TTC549 (cell line): Measurements from ENCODE around the gene DOP1B.
"Not testable (repeated sequence)": the region's sequence is repeated elsewhere in the genome, so short reads cannot be mapped to it uniquely, and the experiment has no call there.

ENCODE experiments used
- FAIRE-seq: peaks from 2 replicates; lab custom pipeline; 2012; peaks lifted over from hg19 to GRCh38; lab: Jason Lieb, UNC

Gene DOP1B, protein sequence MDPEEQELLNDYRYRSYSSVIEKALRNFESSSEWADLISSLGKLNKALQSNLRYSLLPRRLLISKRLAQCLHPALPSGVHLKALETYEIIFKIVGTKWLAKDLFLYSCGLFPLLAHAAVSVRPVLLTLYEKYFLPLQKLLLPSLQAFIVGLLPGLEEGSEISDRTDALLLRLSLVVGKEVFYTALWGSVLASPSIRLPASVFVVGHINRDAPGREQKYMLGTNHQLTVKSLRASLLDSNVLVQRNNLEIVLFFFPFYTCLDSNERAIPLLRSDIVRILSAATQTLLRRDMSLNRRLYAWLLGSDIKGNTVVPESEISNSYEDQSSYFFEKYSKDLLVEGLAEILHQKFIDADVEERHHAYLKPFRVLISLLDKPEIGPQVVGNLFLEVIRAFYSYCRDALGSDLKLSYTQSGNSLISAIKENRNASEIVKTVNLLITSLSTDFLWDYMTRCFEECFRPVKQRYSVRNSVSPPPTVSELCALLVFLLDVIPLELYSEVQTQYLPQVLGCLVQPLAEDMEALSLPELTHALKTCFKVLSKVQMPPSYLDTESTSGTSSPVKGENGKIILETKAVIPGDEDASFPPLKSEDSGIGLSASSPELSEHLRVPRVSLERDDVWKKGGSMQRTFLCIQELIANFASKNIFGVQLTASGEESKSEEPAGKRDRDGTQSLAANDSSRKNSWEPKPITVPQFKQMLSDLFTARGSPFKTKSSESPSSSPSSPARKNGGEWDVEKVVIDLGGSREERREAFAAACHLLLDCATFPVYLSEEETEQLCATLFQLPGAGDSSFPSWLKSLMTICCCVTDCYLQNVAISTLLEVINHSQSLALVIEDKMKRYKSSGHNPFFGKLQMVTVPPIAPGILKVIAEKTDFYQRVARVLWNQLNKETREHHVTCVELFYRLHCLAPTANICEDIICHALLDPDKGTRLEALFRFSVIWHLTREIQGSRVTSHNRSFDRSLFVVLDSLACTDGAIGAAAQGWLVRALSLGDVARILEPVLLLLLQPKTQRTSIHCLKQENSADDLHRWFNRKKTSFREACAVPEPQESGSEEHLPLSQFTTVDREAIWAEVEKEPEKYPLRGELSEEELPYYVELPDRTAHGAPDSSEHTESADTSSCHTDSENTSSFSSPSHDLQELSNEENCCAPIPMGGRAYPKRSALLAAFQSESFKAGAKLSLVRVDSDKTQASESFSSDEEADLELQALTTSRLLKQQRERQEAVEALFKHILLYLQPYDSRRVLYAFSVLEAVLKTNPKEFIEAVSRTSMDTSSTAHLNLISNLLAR (N-terminal part only)

DNA sequence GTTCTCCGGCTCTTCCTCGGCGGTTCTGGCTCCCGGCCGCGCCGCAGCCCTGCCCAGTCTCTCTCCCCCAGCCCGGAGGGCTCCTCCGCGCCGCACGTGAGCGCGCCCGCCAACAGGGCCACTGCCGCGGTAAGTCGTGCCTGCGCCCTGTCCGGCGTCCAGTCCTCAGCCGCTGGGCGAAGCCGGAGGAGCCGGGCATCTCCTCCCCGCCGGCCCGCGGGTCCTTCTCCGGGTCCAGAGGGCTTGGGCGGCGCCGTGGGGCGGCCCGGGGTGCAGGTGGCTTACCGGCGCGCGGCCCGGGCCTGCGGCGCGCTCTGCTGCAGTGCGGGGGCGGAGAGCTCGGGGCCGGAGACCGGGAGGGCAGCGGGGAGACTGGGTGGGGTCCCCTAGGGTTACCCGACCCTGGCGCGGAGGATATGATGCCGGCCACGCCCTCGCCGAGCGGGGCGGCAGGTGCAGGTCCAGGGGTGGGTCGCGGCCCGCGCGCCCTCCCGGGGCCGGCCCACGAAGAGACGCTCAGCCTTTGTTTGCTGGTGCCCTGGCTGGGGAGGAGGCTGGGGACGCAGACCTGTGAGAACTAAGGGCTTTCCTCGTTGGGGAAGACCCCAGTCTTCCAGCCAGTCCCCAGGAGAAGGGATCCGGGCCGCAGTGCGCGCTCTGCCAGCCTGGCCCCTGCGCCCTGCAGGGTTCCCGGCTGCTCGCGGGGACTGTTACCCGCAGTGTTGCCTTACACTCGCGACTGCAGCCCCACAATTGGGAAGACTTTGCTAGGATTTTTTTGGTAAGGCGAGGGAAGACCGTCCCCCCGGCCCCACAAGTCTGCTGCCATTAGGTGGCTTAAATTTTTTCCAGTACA is at the start of gene DOP1B:
TSS of gene DOP1B (plus strand) at position 10 of the 856 bp plus-strand sequence. CDS start 7,910 bp downstream, outside the sequence.
- FAIRE-seq: no peak

DNA sequence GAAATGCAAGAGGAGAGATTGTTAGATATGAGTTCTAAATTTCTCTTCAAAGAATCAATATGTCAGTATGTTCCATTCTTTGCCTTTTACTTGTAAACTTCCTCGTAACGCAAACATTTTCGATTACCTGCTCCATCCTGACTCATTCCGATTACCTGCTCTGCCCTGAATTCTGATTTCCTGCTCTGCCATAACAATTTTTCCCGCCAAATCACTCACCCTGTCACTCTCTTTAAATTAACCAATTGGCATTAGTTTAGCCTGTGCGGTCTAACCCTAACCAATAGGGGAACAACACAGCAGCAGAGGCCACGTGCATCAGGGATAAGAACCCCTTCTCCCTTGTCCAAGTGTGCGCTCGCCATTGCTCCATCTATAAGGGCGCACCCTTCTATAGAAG is 46.8 kb upstream of the DOP1B start:
- FAIRE-seq: no peak

DNA sequence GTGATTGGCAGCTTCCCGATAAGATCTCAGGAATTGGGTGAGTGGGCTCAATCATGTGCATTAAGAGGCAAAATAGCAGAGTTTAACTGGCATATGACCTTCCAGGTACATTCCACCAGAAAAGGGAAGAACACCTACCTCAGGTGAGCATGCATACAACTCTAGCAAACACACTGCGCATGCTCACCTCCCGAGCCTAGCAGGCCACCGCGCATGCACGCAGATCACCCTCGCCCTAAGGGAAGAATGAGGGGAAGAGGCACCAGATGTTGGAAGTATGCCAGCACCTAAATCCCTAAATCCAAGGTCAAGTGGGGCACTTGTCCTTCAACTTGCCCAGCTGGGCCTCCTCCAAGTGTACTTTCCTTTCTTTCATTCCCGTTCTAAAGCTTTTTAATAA is 45.4 kb upstream of the DOP1B start:
- FAIRE-seq: no peak

DNA sequence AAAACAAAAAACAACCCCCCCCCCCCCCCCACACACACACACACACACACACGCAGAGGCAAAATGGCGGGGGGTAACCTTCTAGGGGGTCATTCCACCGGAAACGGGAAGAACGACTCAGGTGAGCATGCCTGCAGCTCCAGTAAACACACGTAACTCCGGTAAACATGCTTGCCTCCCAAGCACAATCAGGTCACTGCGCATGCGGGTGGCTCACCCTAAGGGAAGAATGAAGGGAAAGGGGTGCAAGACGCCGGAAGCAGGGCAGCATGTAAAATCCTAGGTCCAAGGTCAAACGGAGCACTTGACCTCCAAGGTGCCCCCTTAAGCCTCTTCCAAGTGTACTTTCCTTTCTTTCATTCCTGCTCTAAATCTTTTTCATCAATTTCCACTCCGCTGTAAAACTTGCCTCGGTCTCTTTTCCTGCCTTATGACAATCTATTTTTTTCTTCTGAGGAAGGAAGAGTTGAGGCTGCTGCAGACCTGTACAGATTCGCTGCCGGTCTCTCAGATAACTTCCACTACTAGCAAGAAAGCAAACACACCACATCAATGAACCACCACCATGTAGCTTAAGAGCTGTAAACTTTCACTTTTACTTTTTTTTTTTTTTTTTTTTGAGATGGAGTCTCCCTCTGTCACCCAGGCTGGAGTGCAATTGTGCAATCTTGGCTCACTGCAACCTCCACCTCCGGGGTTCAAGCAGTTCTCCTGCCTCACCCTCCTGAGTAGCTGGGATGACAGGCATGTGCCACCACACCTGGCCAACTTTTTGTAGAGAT is 42.8 kb upstream of the DOP1B start:
- no peak for FAIRE-seq

DNA sequence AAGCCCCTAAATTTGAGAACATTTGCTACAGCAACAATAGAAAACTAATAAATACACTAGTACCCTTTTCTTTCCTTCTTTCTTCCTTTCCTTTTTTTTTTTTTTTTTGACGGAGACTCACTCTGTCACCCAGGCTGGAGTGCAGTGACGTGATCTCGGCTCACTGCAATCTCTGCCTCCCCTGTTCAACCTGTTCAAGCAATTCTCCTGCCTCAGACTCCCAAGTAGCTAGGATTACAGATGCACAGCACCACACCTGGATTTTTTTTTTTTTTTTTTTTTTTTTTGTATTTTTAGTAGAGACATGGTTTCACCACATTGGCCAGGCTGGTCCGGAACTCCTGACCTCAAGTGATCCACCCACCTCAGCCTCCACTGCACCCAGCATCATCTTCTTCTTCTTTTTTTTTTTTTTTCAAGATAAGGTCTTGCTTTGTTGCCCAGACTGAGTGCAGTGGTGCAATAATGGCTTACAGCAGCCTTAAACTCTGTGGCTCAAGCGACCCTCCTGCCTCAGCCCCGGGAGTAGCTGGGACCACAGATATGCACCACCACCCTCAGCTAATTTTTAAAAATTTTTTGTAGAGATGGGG is 41.4 kb upstream of the DOP1B start:
- FAIRE-seq: no peak

DNA sequence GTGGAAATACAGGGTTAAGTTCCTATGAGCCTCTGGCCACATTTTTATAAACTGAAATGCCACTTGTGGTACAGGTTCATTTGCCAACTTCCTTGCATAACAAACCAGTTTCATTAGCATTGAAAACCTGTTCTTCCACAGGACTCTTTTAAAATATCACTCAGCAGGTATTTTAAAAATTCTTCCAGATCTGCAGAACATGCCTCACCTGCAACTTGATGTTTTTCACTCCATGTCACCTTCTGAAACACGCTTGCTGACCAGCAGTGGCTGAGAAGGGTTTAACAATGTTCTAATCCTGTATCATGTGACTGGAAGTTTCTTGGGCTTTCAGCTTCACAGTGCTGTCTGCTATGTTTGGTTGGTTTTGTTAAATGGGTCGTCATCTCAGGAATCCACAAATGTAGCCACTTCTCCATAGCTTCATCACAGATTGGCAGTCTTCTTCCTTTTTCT is 39.3 kb upstream of the DOP1B start:
- FAIRE-seq: no peak

DNA sequence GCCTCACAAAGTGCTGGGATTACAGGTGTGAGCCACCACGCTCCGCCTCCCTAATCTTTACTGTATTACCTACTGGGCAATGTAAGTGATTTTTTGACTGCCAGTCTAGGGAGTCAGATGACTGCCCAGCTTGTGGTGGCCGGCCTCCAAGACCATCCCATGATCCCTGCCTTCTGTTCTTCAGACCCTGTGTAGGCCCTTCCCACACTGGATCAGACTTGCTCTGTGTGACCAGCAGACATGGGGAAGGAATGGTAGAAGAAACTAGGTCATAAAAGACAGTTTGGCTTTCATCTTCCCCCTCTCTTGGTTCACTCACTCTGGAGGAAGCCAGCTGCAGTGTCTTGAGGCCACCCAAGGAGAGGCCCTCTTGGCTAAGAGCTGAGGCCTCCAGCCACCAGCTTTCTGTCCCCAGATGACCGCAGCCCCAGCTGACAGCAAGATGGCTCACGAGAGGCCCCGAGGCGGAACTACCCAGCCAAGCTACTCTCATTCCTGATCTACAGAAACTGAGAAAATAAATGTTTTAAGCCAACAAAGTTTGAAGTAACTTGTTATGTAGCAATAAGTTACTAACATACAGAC is 36.2 kb upstream of the DOP1B start:
- no peak for FAIRE-seq

DNA sequence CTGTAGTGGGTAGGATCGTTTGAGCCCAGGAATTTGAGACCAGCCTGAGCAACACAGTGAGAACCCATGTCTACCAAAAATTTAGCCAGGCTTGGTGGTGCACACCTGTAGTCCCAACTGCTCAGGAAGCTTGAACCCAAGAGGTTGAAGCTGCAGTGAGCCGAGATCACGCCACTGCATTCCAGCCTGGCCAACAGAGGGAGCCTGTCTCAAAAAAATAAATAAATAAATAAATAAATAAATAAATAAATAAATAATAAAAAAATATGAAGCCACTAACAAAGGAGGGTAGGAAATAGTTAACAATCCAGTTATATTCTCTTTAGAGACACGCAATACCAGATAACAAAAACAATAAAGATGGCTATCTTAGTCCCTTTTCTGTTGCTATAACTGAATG is 33.6 kb upstream of the DOP1B start:
- no peak for FAIRE-seq

DNA sequence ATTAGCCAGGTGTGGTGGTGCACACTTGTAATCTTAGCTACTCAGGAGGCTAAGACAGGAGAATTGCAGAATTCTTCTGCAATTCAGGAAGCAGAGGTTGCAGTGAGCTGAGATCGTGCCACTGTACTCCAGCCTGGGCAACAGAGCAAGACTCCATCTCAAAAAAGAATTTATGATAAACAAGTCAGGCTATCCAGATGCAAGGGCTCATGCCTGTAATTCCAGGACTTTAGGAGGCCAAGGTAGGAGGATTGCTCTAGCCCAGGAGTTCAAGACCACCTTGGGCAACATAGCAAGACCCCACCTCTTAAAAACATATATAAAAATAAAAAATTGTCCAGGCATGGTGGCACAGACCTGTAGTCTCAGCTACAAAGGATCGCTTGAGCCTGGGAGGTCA is 32.2 kb upstream of the DOP1B start:
- FAIRE-seq: no peak

DNA sequence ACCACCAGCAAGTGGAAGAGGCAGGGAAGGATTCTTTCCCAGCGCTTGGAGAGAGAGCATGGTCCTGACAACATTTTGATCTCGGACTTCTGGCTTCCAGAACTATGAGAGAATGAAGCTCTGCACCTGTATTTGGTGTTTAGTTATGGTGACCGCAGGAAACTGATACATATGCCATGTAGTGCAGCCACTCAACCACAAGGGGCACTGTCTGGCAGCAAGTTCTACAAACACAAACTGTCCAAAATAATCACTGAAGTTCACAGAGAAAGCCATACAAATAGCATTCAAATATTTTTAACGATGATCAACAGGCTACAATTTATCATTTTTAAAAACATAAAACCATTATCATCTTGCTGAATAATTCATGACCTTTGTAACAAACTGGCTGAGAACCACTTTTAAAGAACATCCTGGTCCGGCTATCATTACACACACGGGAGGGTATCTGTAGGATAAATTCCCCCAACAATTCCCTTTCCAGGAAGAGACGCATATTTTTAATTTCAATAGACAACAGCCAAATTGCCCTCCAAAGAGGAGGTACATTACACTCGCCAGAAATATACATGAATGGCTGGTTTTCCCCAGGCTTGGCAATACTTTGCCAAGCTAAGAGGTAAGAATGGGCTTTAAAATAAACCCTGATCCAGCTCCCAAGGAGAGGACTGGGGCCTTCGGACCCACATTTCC is 31.0 kb upstream of the DOP1B start:
- peak; percentile 28 for FAIRE-seq

DNA sequence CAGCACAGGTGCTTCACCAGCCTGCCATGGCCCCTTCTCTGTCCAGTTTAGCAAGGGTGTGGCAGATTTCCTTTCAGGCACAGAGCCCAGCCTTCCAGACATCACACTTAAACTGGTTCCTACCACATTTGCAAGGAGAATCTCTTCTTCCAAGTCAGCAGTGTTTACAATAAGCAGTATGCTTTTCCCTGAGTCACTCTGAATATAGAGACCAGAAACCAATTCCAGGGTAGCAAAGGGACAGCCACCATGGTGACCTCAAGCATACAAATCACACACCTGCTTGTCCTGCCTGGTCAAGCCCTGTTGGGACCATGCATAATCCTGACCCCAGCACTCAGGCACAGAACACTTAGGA is 30.4 kb upstream of the DOP1B start:
- no peak for FAIRE-seq

DNA sequence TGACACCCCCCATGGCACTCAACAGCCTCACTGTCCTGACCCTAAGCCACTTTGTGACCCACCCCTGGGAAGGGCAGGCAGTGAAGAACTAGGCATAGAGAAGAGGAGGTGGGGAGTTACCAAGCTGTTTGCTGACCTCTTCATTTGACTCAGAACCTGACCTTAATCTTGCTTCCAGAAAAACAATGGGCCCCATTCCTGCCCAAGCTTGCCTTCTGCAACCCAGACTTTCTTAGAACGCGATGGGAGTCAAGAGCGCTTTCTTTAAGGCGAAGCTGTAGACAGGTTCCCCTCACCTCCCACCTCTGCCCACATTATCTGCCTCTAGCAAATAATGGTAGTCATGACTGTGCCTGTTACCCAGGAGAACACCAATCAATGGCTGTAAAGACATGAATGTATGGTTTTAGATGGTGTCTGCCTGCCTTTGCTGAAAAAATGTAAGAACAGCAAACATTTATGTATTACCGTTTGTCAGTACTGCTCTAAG is 30.0 kb upstream of the DOP1B start:
- FAIRE-seq: no peak

DNA sequence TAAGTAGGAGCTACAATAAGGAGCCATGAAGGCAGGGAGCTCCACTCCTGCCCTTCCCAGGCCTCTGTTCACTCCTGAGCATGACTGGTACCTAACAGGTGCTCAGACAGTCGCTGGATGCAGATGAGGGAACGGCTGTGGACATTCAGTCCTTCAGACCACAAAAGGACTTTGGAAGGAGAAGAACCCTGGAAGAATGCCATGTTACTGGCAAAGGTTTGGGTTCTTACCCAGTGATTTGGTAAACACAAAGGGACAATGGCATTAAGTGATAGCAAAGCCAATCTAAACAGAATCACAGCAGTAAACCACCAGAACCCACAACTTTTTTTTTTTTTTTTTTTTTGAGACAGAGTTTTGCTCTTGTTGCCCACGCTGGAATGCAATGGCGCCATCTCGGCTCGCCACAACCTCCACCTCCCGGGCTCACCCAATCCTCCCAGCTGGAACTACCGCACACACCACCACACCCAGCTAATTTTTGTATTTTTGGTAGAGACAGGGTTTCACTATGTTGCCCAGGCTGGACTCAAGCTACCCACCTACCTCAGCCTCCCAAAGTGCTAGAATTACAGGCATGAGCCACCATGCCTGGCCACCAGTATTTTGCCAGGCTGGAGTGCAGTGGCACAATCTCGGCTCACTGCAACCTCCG is 29.2 kb upstream of the DOP1B start:
- no peak for FAIRE-seq

DNA sequence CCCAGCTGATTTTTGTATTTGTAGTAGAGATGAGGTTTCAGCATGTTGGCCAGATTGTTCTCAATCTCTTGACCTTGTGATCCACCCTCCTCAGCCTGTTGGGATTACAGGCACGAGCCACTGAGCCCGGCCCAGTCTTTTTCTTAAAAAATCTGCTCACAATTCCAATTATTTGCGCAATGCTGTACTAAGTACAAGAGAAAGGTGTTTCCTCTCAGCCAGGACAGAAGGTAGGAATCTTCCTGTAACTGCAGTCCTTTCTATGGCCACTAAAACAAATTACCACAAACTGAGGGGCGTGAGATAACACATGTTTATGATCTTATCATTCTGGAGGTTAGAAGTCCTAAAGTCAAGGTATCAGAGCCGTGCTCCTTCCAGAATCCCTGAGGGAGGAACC is 28.6 kb upstream of the DOP1B start:
- FAIRE-seq: no peak

DNA sequence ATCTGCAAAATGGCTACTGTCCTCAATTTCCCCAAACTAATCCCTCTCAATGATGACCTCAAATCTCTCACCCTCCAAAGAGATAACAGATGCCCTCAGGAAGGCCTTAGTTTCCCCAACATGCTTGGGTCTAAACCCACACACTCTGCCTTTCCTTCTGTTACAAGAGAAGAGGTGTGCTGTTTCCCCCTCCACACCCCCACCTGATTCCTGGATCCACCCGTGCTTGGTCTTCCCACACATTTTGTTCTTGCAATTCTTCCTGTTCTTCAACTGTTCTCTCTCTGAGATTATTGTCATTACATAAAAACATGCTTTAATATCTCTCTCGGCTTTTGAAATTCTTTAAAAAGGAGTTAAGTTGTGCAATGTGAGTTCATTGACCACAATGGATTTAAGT is 27.4 kb upstream of the DOP1B start:
- no peak for FAIRE-seq

DNA sequence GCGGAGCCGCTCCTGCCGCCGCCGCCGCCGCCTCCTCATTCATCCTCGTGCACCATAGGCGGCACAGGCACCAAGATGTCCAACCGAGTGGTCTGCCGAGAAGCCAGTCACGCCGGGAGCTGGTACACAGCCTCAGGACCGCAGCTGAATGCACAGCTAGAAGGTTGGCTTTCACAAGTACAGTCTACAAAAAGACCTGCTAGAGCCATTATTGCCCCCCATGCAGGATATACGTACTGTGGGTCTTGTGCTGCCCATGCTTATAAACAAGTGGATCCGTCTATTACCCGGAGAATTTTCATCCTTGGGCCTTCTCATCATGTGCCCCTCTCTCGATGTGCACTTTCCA is 26.2 kb upstream of the DOP1B start:
- FAIRE-seq: not testable (repeated sequence)

DNA sequence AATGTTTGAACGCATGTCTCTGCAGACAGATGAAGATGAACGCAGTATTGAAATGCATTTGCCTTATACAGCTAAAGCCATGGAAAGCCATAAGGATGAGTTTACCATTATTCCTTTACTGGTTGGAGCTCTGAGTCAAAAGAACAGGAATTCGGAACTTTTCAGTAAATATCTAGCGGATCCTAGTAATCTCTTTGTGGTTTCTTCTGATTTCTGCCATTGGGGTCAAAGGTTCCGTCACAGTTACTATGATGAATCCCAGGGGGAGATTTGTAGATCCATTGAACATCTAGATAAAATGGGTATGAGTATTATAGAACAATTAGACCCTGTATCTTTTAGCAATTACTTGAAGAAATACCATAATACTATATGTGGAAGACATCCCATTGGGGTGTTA is 25.8 kb upstream of the DOP1B start:
- FAIRE-seq: not testable (repeated sequence)

DNA sequence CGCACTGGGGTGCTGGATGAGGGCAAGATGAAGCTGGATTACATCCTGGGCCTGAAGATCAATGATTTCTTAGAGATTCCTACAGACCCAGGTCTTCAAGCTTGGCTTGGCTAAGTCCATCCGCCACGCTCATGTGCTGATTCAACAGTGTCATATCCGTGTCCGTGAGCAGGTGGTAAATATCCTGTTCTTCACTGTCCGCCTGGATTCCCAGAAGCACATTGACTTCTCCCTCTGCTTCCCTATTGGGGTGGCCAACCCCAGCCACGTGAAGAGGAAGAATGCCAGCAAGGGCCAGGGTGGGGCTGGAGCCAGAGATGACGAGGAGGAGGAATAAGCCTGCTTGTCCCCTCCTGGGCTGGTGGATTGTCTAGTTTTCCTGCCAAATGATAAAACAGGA is 23.9 kb upstream of the DOP1B start:
- FAIRE-seq: no peak
